ENCODE results near the gene SLC39A9. TPM values are rescaled to one million over a fixed set of nuclear protein-coding genes. Genes with fewer than 3 reads are reported as not detected.
A peak's percentile ranks its signal among the peaks of the same experiment; 100 is the strongest.

Gene SLC39A9
- total and polyA plus RNA-seq, 2 of the 13 experiments (the other 11 are each of a cell fraction or from before 2014, with no cell fraction given), result 46.6 to 69.5 TPM

DNA sequence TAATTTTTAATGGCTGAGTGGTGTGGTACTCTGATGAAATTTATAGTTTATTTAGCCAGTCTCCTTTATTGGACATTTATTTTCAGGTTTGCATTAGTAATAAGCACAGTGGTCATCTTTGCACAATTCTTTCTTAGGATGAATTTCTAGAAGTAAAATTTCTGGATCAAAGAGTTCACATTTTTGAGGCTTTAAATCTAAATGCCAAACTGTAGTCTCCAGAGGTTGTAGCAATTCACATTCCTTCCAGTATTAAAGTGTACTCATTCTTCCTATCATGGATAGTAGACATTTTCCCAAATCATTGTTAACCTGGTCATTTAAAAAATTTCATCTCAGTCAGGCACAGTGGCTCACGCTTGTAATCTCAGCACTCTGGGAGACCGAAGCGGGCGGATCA is 24.8 kb downstream of the SLC39A9 start:
- ChIA-PET CTCF (ENCODE audit: low intra/inter-chr PET ratio, low total read pairs) (no interaction called here), POLR2A (no interaction called here)
- peaks cover 20% of the 10 kb centered on the region for H3K79me2 ChIP-seq (ENCODE audit: insufficient read depth, low read length)
- FAIRE-seq (peak; percentile 50), DNase-seq (ENCODE audit: low spot score) (no peak), ATAC-seq (peak; percentile 25; the same call in 1 of the 3 replicates)
- H3K4me3 ChIP-seq (replicated peaks in 1 of 3; ENCODE audit: insufficient read depth in 1 of 3, low read depth in 2 of 3, low read length in 3 of 3), result no peak overlapping the region
- H3K9ac ChIP-seq (ENCODE audit: insufficient read depth, low read depth, low read length), result no peak overlapping the region
- in situ Hi-C loops (cut with HindIII; ENCODE audit: extremely low pct_ligation_motif_present, low pct_unique_long_range_greater_than_20kb), result no loop called here
- H3K27ac ChIP-seq (ENCODE audit: extremely low read length, insufficient read depth, low read length), result no peak overlapping the region
- no peaks in the 10 kb centered on the region for H3K27me3 ChIP-seq (ENCODE audit: control insufficient read depth in 1 of 2, insufficient read depth in 2 of 2, low read length in 2 of 2)
- no peak overlapping the region for H3K4me2 ChIP-seq (ENCODE audit: low read depth, low read length)
- H3K9me3 ChIP-seq (ENCODE audit: low read length), result no peaks in the 10 kb centered on the region
- TF ChIP-seq ZNF251 (CRISPR knock-in tag; IDR thresholded peaks at IDR 0.05), result no peak
- TF ChIP-seq, protein P1, sequence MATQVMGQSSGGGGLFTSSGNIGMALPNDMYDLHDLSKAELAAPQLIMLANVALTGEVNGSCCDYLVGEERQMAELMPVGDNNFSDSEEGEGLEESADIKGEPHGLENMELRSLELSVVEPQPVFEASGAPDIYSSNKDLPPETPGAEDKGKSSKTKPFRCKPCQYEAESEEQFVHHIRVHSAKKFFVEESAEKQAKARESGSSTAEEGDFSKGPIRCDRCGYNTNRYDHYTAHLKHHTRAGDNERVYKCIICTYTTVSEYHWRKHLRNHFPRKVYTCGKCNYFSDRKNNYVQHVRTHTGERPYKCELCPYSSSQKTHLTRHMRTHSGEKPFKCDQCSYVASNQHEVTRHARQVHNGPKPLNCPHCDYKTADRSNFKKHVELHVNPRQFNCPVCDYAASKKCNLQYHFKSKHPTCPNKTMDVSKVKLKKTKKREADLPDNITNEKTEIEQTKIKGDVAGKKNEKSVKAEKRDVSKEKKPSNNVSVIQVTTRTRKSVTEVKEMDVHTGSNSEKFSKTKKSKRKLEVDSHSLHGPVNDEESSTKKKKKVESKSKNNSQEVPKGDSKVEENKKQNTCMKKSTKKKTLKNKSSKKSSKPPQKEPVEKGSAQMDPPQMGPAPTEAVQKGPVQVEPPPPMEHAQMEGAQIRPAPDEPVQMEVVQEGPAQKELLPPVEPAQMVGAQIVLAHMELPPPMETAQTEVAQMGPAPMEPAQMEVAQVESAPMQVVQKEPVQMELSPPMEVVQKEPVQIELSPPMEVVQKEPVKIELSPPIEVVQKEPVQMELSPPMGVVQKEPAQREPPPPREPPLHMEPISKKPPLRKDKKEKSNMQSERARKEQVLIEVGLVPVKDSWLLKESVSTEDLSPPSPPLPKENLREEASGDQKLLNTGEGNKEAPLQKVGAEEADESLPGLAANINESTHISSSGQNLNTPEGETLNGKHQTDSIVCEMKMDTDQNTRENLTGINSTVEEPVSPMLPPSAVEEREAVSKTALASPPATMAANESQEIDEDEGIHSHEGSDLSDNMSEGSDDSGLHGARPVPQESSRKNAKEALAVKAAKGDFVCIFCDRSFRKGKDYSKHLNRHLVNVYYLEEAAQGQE (IDR thresholded peaks at IDR 0.05; ENCODE audit: borderline replicate concordance in 1 of 2, low read depth in 1 of 2, low read length in 2 of 2), result no peak
- TF ChIP-seq ZNF253 (CRISPR knock-in tag; IDR thresholded peaks at IDR 0.05; ENCODE audit: borderline replicate concordance), result no peak
- TF ChIP-seq SMAD9 (CRISPR knock-in tag; IDR thresholded peaks at IDR 0.05), result no peak
- WGBS (ENCODE audit: low lambda C conversion rate), result 94% methylated on average over 4 of the region's 4 CpGs
- no TSS peak for BruUV-seq (replicated peaks)
- peaks cover 8 to 26% of the 10 kb centered on the region in 2 experiments for H3K36me3 ChIP-seq (replicated peaks in 1 of 2; ENCODE audit: control insufficient read depth in 1 of 2, insufficient read depth in 2 of 2, low read length in 2 of 2)
- peaks cover 32% of the 10 kb centered on the region for H3K4me1 ChIP-seq (ENCODE audit: insufficient read depth, low read length)
- intact Hi-C loops (cut with micrococcal nuclease; ENCODE audit: unreplicated experiment), result no loop called here
- H2AFZ ChIP-seq (ENCODE audit: low read length), result no peak overlapping the region
- no peaks in the 10 kb centered on the region; the same call in 1 of the 2 replicates for H4K20me1 ChIP-seq (ENCODE audit: insufficient read depth, low read length)

Measured in HepG2 (cell line).